GM12892 (cell line): ENCODE data around the gene EHBP1.

Source experiments
- POLR2A ChIP-seq: IDR thresholded peaks from 2 replicates; pipeline ENCODE4 v1.6.1; 2011; ENCODE audit warnings: low read depth, low read length, control low read depth
- POLR2AphosphoS5 ChIP-seq: IDR thresholded peaks from 2 replicates; pipeline ENCODE4 v1.6.1; 2011; ENCODE audit warnings: low read depth, low read length, control low read depth
- TAF1 ChIP-seq: IDR thresholded peaks from 2 replicates; pipeline ENCODE4 v1.6.1; 2011; ENCODE audit warnings: low read depth, mild to moderate bottlenecking, control low read depth, low read length, borderline replicate concordance

- no peak for TF ChIP-seq POLR2A
- TF ChIP-seq POLR2AphosphoS5, result no peak
- TF ChIP-seq TAF1, result no peak
Observed at GRCh38 chr2:62884514-62884913, 179.0 kb downstream of the EHBP1 start.
